ENCODE results near the gene NOP9.

DNA sequence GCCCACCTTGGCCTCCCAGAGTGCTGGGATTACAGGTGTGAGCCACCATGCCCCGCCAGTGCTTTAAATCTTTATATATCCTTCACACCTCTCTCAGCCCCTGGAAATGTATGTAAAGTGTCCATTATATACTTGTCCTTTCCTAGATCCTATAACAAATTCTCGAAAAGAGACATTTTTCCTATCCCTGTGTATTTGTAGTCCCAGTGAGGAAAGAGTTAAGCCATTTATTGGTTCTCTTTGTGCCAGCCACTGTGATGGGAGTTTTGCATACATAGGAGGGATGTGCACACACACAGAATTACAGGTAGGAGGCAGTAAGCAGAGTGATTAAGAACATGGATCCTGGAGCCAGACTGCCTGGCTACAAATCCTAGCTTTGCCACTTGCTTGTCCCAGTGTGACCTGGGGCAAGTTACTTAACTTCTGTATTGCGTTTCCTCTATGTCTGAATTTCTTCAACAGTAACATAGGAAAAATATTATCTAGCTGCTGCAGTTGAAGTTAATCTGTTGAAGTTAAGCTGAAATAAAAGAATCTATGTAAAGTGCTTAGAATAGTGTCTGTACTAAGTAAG lies 26.1 kb upstream of the NOP9 start:
- TF ChIP-seq, protein P1, sequence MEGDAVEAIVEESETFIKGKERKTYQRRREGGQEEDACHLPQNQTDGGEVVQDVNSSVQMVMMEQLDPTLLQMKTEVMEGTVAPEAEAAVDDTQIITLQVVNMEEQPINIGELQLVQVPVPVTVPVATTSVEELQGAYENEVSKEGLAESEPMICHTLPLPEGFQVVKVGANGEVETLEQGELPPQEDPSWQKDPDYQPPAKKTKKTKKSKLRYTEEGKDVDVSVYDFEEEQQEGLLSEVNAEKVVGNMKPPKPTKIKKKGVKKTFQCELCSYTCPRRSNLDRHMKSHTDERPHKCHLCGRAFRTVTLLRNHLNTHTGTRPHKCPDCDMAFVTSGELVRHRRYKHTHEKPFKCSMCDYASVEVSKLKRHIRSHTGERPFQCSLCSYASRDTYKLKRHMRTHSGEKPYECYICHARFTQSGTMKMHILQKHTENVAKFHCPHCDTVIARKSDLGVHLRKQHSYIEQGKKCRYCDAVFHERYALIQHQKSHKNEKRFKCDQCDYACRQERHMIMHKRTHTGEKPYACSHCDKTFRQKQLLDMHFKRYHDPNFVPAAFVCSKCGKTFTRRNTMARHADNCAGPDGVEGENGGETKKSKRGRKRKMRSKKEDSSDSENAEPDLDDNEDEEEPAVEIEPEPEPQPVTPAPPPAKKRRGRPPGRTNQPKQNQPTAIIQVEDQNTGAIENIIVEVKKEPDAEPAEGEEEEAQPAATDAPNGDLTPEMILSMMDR (IDR thresholded peaks at IDR 0.05; ENCODE audit: insufficient read depth, low read length, poor library complexity, severe bottlenecking): no peak
- no peak for TF ChIP-seq EZH2phosphoT487 (conservative IDR thresholded peaks at IDR 0.05; ENCODE audit: low read length)

All from SU-DHL-6 (cell line).